SK-MEL-5 (cell line): ENCODE data around the gene TTC38. TPM values are rescaled to one million over a fixed set of nuclear protein-coding genes. Genes with fewer than 3 reads are reported as not detected.
A peak's percentile ranks its signal among the peaks of the same experiment; 100 is the strongest.
"Not testable (repeated sequence)": the region's sequence is repeated elsewhere in the genome, so short reads cannot be mapped to it uniquely, and the experiment has no call there.

ENCODE experiments used
- DNase-seq: peaks from one replicate; pipeline ENCODE4 v3.0.0-alpha.2; 2016; ENCODE audit warnings: low read depth, low spot score
- in situ Hi-C: cut with HindIII; loops from 2 replicates; pipeline ENCODE4 v1.10.0; 2016; ENCODE audit warnings: low sequenced_read_pairs, high pct_unique_total_duplicates, low pct_unique_long_range_greater_than_20kb
- total RNA-seq: library from RNA; depleted of rRNA; stranded (reverse); fragments of >200 nt; shearing (Covaris generic); gene quantifications from 2 replicates; pipeline ENCODE4 v1.2.3, GENCODE V29; 2014

Gene TTC38
- total RNA-seq, 1 experiment from 2014 or later: 27.9 TPM

- in situ Hi-C loops: no loop called here
These were observed 26.3 kb upstream of the TTC38 start for GRCh38 chr22:46241396-46242007.

DNA sequence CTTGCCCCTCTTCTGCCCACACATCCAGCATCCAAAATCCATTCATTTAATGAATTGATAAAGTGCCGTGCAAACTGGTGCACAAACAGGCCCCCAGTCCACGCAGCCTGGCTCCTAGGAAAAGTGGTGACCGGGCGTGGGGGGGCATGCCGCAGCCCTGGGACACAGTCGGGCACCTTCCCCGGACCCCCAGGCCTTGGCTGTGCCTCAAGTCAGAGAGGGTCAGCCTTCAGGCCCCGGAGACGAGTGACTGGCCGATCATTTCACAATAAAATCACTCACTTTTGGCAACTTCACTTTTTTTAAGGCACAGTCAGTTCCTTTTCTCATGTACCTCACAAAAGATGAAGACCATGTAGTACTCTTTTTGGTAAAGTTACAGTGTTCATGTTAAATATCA is 25.7 kb upstream of the TTC38 start:
- no peak for DNase-seq
- in situ Hi-C loops: no loop called here

More at GRCh38 chr22:46241396-46242007, 26.3 kb upstream of the TTC38 start:
- no peak for DNase-seq

- in situ Hi-C loops: no loop called here
- no peak for DNase-seq
These were observed 23.0 kb upstream of the TTC38 start for GRCh38 chr22:46244771-46245170.

- in situ Hi-C loops: no loop called here
These were observed 22.3 kb upstream of the TTC38 start for GRCh38 chr22:46245511-46245910.

GRCh38 chr22:46246178-46246577 is 21.6 kb upstream of the TTC38 start:
- DNase-seq: no peak
- in situ Hi-C loops: no loop called here

More at GRCh38 chr22:46245511-46245910, 22.3 kb upstream of the TTC38 start:
- no peak for DNase-seq

GRCh38 chr22:46247443-46247975 is 20.3 kb upstream of the TTC38 start:
- in situ Hi-C loops: no loop called here
- no peak for DNase-seq

GRCh38 chr22:46250035-46250782 is 17.6 kb upstream of the TTC38 start, which contains the start of gene CDPF1:
Gene CDPF1 (minus strand): TSS chr22:46250293. CDS start chr22:46248284, 2,009 bp downstream.
- peak; percentile 86 for DNase-seq
- in situ Hi-C loops: loop anchor here (25.0 kb wide), 1 partner anchor 113 kb away; no protein-coding TSS in a partner anchor

DNA sequence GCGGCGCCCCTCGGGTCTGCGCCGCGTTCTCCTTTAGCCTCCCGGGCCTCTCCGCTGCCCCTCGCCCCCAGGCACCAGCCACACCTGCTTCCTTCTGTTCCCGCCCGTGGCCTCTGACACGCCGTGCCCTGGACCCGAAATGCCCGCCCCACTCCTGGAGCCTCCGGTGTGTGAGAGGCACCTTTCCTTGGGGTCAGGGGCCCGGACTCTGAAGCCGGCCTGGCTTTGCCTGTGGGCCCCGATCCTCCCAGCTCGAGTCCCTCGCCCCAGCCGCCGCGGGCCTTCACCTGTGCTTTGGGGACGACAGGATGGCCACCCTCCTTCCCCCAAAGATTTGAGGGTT is 17.1 kb upstream of the TTC38 start:
- in situ Hi-C loops: loop anchor here (25.0 kb wide), 1 partner anchor 113 kb away; no protein-coding TSS in a partner anchor
- no peak for DNase-seq

DNA sequence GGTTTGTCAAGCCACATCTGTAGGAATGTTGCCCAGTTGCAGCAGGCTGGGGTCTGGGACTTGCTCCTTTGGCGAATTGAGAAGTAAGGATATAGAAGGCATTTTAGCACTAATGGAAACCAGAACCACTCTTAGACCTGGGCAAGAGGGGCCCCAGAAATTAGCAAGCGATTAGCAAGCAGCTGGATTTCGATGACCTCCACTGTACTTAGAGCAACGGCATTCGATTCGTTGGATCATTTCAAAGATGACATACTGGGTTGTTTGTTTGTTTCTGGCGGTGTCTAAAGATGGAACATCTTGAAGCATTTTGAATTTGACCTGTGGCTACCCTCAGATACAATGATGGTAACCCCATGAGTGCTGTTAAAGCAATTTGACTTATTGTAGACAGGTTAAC is 16.5 kb upstream of the TTC38 start:
- DNase-seq: no peak
- in situ Hi-C loops: loop anchor here (25.0 kb wide), 1 partner anchor 114 kb away; no protein-coding TSS in a partner anchor

- in situ Hi-C loops: loop anchor here (25.0 kb wide), 1 partner anchor 115 kb away; no protein-coding TSS in a partner anchor
- no peak for DNase-seq
These were observed 15.9 kb upstream of the TTC38 start for GRCh38 chr22:46251816-46252380.

DNA sequence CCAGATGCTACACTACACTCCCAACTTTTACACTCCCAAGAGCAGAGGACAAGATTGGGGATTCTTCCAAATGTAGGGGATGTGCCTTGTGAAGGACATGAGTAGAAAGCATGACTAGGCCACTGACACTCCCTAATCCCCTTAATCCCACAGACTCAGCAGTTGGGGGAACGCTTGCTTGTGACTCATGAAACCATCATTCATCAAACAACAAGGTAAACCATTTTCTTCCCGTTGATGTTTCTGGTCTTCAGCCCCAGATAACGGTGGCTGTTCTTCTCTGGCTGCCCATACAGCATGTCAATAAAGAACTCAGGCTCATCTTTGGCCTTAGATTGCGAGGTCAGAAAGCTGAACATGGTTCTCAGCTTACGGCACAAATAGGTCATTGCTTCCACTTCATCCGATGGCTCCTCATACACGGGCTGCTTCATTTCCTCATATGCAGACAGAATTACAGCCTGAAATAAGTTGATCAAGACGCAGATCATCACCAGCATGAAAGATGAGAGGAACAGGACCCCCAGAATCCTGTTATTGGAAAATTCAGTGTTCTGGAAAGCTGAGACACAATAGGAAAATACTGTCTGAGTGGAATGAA is 11.3 kb upstream of the TTC38 start:
- no peak for DNase-seq
- in situ Hi-C loops: loop anchor here (25.0 kb wide), 1 partner anchor 119 kb away; no protein-coding TSS in a partner anchor

GRCh38 chr22:46259374-46259773 is 8.4 kb upstream of the TTC38 start:
- in situ Hi-C loops: loop anchor here (25.0 kb wide), 1 partner anchor 122 kb away; no protein-coding TSS in a partner anchor

GRCh38 chr22:46260038-46260437 is 7.8 kb upstream of the TTC38 start:
- DNase-seq: no peak
- in situ Hi-C loops: loop anchor here (25.0 kb wide), 1 partner anchor 123 kb away; no protein-coding TSS in a partner anchor

More at GRCh38 chr22:46259374-46259773, 8.4 kb upstream of the TTC38 start:
- DNase-seq: no peak

DNA sequence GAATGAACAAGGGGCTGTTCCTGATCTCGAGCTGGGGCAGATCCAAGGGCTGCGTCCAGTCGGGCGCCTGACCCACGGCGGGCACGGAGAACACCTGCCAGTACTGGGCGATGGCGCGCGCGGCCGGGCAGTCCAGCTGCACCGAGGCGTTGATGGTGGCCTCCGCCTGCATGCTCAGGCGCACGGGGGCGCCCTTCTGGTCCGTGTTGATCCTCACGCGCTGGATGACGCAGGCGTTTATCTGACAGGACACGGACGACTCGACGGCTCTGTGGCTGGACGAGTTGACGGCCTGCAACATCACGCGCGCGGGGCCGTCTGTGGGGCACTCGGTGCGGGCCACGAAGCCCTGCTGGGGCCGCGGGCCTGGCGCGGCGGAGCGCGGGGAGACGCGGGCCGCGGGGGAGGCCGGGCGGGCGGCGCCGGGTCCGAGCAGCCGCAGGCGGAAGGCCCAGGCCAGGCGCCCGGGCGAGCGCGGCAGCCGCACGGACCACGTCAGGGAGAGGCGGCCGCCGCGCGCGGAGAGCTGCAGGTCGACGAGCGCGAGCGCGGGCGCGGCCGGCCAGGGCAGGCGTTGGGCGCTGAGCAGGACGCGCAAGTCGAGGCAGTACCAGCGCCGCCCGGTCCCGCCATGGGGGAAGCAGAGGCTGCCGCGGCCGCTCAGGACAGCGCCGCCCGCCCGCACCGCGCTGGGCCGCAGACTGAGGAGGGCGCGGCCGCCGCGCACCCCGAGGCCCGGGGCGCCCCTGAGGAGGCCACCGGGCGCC is 5.2 kb upstream of the TTC38 start:
- in situ Hi-C loops: loop anchor here (25.0 kb wide), 1 partner anchor 125 kb away; no protein-coding TSS in a partner anchor
- no peak for DNase-seq

- in situ Hi-C loops: loop anchor here (25.0 kb wide), 1 partner anchor 126 kb away; no protein-coding TSS in a partner anchor
- DNase-seq: no peak
These were observed 4.6 kb upstream of the TTC38 start, which contains the start of gene PKDREJ for GRCh38 chr22:46263216-46263590. Gene PKDREJ (minus strand): TSS chr22:46263343. CDS start chr22:46263322, 21 bp downstream.

- DNase-seq: not testable (repeated sequence)
- in situ Hi-C loops: loop anchor here (25.0 kb wide), 1 partner anchor 127 kb away; no protein-coding TSS in a partner anchor
These were observed 3.3 kb upstream of the TTC38 start for GRCh38 chr22:46264520-46264919.

GRCh38 chr22:46265627-46266026 is 2.2 kb upstream of the TTC38 start:
- not testable (repeated sequence) for DNase-seq
- in situ Hi-C loops: loop anchor here (25.0 kb wide), 1 partner anchor 128 kb away; no protein-coding TSS in a partner anchor
